MM.1S (cell line): ENCODE results near the gene ADCY2.

Experiments used
- CTCF ChIP-seq: fragments of 300-600 bp; sonication (generic); IDR thresholded peaks from 2 replicates; pipeline ENCODE4 v1.5.1; 2016; ENCODE audit warnings: antibody characterized with exemption, low read length, mixed read lengths
- EZH2 ChIP-seq: fragments of 300-600 bp; sonication (generic); optimal IDR thresholded peaks from 2 replicates; pipeline ENCODE3; 2017; ENCODE audit warnings: low read depth, mild to moderate bottlenecking, antibody characterized with exemption, low read length, mixed read lengths

GRCh38 chr5:7876867-7877266, 480.9 kb downstream of the ADCY2 start:
- TF ChIP-seq CTCF (no peak), EZH2 (no peak)
